ENCODE data around the gene COL1A2. TPM values are rescaled to one million over a fixed set of nuclear protein-coding genes. Genes with fewer than 3 reads are reported as not detected.

Gene COL1A2
- total and polyA plus RNA-seq, 5 donors from 2014 or later: not detected

GRCh38 chr7:94374231-94374630, 20.5 kb upstream of the COL1A2 start:
- DNase-seq (no peak), ATAC-seq (ENCODE audit: low read depth in 2 of 2) (no peak)
- H3K4me1 ChIP-seq (ENCODE audit: control insufficient read depth, insufficient read depth, low read length, poor library complexity, severe bottlenecking): no peaks in the 10 kb centered on the region
- no peaks in the 10 kb centered on the region for H3K4me1 Mint-ChIP-seq
- H3K4me3 ChIP-seq (ENCODE audit: low read depth, low read length): no peak overlapping the region
- H3K27me3 ChIP-seq (ENCODE audit: control insufficient read depth, insufficient read depth, low read length): peaks cover 2% of the 10 kb centered on the region
- H3K9me3 ChIP-seq (ENCODE audit: control insufficient read depth in 2 of 2, low read length in 2 of 2): no peaks in the 10 kb centered on the region
- no peaks in the 10 kb centered on the region for H3K36me3 Mint-ChIP-seq
- H3K27me3 Mint-ChIP-seq: no peaks in the 10 kb centered on the region
- no peaks in the 10 kb centered on the region for H3K36me3 ChIP-seq (ENCODE audit: control insufficient read depth, insufficient read depth, low read length)
- peaks cover 0 to 2% (median 0%) of the 10 kb centered on the region in 7 donors for H3K9me3 Mint-ChIP-seq
- H3K4me3 Mint-ChIP-seq: no peak overlapping the region
- H3K27ac ChIP-seq (ENCODE audit: insufficient read depth, low read length, poor library complexity, severe bottlenecking): no peak overlapping the region
- no peak overlapping the region for H3K27ac Mint-ChIP-seq

DNA sequence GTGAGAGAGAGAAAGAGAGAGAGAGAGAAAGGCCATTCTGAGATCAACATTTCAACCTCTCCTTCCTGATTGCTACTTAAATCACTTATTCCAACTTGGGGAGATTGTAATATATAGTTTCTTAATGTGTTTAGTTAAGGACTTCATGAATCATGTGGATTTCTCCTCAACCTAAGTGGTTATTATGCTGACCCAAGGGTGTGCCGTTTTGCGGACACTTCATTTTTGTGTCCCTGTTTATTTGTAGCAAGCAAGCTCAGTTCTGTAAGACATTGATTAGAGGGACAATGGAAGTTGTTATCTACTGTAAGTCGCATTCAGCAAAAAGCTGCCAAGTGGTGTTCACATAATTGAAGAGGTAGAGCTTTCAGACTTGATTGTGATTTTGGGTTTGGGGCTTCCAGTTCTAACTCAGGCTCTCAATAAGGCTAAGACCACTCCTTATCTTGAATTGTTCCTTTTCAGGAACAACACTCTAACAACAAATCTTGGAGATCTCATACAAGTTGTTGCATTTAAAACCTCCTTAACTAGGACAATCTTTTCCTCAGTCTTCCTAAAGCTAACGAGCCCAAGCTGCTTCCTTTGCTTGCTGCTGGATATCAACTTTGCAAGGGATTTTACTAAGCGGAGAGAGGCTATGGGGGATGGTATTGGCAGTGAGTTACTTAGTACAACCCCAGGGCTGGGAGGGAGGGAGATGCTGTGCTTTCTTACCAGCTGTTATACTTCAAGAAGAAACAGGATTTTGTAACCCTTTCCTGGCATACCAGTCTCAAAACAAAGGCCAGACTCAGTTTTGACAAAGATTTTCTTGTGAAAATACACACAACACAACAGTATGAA, 19.8 kb upstream of the COL1A2 start:
- H3K9me3 Mint-ChIP-seq: peaks cover 0 to 2% (median 0%) of the 10 kb centered on the region in 7 donors
- Histone ChIP-seq H3K27me3 (ENCODE audit: control insufficient read depth, insufficient read depth, low read length) (peaks cover 2% of the 10 kb centered on the region), H3K4me1 (ENCODE audit: control insufficient read depth, insufficient read depth, low read length, poor library complexity, severe bottlenecking) (no peaks in the 10 kb centered on the region), H3K9me3 (ENCODE audit: control insufficient read depth in 2 of 2, low read length in 2 of 2) (no peaks in the 10 kb centered on the region), H3K27ac (ENCODE audit: insufficient read depth, low read length, poor library complexity, severe bottlenecking) (no peak overlapping the region), H3K4me3 (ENCODE audit: low read depth, low read length) (no peak overlapping the region), H3K36me3 (ENCODE audit: control insufficient read depth, insufficient read depth, low read length) (no peaks in the 10 kb centered on the region)
- H3K4me3 Mint-ChIP-seq: no peak overlapping the region
- DNase-seq (no peak), ATAC-seq (ENCODE audit: low read depth in 2 of 2) (no peak)
- no peak overlapping the region for H3K27ac Mint-ChIP-seq
- H3K27me3 Mint-ChIP-seq: no peaks in the 10 kb centered on the region
- H3K36me3 Mint-ChIP-seq: no peaks in the 10 kb centered on the region
- H3K4me1 Mint-ChIP-seq: no peaks in the 10 kb centered on the region

DNA sequence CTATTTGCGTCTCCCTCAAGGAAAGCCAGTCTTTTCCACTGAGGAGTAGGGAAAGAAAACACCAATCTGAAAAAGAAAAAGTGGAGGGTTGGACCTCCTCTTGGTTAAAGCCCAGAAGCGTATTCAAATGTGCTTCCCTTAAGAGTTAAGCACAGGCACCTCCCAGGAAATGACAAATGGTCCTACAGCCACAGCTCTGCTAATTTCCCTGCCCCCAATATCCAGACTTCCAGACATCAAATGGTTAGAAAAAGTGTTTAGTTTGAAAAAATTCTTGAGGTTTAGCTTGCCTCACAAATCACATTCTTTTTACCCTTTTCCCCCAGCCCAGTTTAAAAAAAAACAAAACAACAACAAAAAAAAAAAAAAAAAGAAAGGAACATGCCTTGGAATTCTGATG, 19.0 kb upstream of the COL1A2 start:
- Histone ChIP-seq H3K9me3 (ENCODE audit: control insufficient read depth in 2 of 2, low read length in 2 of 2) (no peaks in the 10 kb centered on the region), H3K27ac (ENCODE audit: insufficient read depth, low read length, poor library complexity, severe bottlenecking) (no peak overlapping the region), H3K27me3 (ENCODE audit: control insufficient read depth, insufficient read depth, low read length) (peaks cover 2% of the 10 kb centered on the region), H3K4me1 (ENCODE audit: control insufficient read depth, insufficient read depth, low read length, poor library complexity, severe bottlenecking) (no peaks in the 10 kb centered on the region), H3K4me3 (ENCODE audit: low read depth, low read length) (no peak overlapping the region), H3K36me3 (ENCODE audit: control insufficient read depth, insufficient read depth, low read length) (no peaks in the 10 kb centered on the region)
- no peak overlapping the region for H3K4me3 Mint-ChIP-seq
- peaks cover 0 to 2% (median 0%) of the 10 kb centered on the region in 7 donors for H3K9me3 Mint-ChIP-seq
- no peaks in the 10 kb centered on the region for H3K27me3 Mint-ChIP-seq
- ATAC-seq (ENCODE audit: low read depth in 2 of 2) (no peak), DNase-seq (no peak)
- no peaks in the 10 kb centered on the region for H3K4me1 Mint-ChIP-seq
- H3K27ac Mint-ChIP-seq: no peak overlapping the region
- no peaks in the 10 kb centered on the region for H3K36me3 Mint-ChIP-seq

DNA sequence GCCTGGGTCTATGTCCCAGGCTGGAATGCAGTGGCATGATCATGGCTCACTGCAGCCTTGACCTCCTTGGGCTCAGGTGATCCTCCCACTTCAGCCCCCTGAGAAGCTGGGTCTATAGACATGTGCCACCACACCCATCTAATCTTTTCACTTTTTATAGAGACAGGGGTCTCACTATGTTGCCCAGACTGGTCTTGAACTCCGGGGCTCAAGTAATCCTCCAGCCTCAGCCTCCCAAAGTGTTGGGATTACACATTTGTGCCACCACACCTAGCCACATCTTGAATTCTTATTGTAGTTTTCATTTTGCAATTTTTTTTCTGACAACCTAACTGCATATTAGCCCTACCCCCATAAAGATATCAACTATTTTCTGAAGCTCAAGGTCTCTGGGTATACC, 18.4 kb upstream of the COL1A2 start:
- Histone ChIP-seq H3K36me3 (ENCODE audit: control insufficient read depth, insufficient read depth, low read length) (no peaks in the 10 kb centered on the region), H3K4me3 (ENCODE audit: low read depth, low read length) (no peak overlapping the region), H3K4me1 (ENCODE audit: control insufficient read depth, insufficient read depth, low read length, poor library complexity, severe bottlenecking) (no peaks in the 10 kb centered on the region), H3K9me3 (ENCODE audit: control insufficient read depth in 2 of 2, low read length in 2 of 2) (no peaks in the 10 kb centered on the region), H3K27me3 (ENCODE audit: control insufficient read depth, insufficient read depth, low read length) (peaks cover 2% of the 10 kb centered on the region), H3K27ac (ENCODE audit: insufficient read depth, low read length, poor library complexity, severe bottlenecking) (no peak overlapping the region)
- no peaks in the 10 kb centered on the region for H3K4me1 Mint-ChIP-seq
- H3K4me3 Mint-ChIP-seq: no peak overlapping the region
- no peak overlapping the region for H3K27ac Mint-ChIP-seq
- no peak for DNase-seq
- ATAC-seq (ENCODE audit: low read depth in 2 of 2): no peak
- H3K9me3 Mint-ChIP-seq: peaks cover 0 to 2% (median 0%) of the 10 kb centered on the region in 7 donors
- no peaks in the 10 kb centered on the region for H3K27me3 Mint-ChIP-seq
- H3K36me3 Mint-ChIP-seq: no peaks in the 10 kb centered on the region

GRCh38 chr7:94378356-94378755, 16.3 kb upstream of the COL1A2 start:
- H3K27ac Mint-ChIP-seq: no peak overlapping the region
- ATAC-seq (ENCODE audit: low read depth in 2 of 2): no peak
- H3K4me3 Mint-ChIP-seq: no peak overlapping the region
- H3K27me3 ChIP-seq (ENCODE audit: control insufficient read depth, insufficient read depth, low read length): peaks cover 2% of the 10 kb centered on the region
- no peaks in the 10 kb centered on the region for H3K9me3 Mint-ChIP-seq
- no peak overlapping the region for H3K27ac ChIP-seq (ENCODE audit: insufficient read depth, low read length, poor library complexity, severe bottlenecking)
- H3K4me1 Mint-ChIP-seq: no peaks in the 10 kb centered on the region
- H3K9me3 ChIP-seq (ENCODE audit: control insufficient read depth in 2 of 2, low read length in 2 of 2): no peaks in the 10 kb centered on the region
- no peak overlapping the region for H3K4me3 ChIP-seq (ENCODE audit: low read depth, low read length)
- no peaks in the 10 kb centered on the region for H3K36me3 ChIP-seq (ENCODE audit: control insufficient read depth, insufficient read depth, low read length)
- H3K36me3 Mint-ChIP-seq: no peaks in the 10 kb centered on the region
- no peak for DNase-seq
- no peaks in the 10 kb centered on the region for H3K27me3 Mint-ChIP-seq
- no peaks in the 10 kb centered on the region for H3K4me1 ChIP-seq (ENCODE audit: control insufficient read depth, insufficient read depth, low read length, poor library complexity, severe bottlenecking)

DNA sequence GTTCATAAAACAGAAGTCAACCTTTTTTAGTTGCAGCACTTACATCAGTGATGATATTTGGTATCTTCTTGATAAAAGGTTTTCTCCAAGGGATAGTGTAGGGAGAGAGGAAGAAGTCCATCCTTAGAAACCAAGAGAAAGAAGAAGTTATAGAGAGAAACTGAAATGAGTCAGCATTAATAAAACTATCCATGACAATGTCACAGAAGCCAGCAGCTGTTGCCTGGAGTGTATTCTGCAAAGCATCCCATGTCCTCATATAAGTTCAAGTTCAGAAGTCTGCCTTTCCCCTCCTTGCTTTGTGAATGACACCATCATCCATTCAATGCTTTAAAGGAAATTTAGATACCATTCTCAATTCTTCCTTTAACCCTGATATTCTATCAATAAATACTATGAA, 14.4 kb upstream of the COL1A2 start:
- no peaks in the 10 kb centered on the region for H3K9me3 ChIP-seq (ENCODE audit: control insufficient read depth in 2 of 2, low read length in 2 of 2)
- peaks cover 2% of the 10 kb centered on the region for H3K27me3 ChIP-seq (ENCODE audit: control insufficient read depth, insufficient read depth, low read length)
- Mint-ChIP-seq H3K36me3 (no peaks in the 10 kb centered on the region), H3K9me3 (no peaks in the 10 kb centered on the region), H3K27ac (no peak overlapping the region), H3K4me3 (no peak overlapping the region), H3K27me3 (no peaks in the 10 kb centered on the region), H3K4me1 (no peaks in the 10 kb centered on the region)
- H3K27ac ChIP-seq (ENCODE audit: insufficient read depth, low read length, poor library complexity, severe bottlenecking): no peak overlapping the region
- no peak overlapping the region for H3K4me3 ChIP-seq (ENCODE audit: low read depth, low read length)
- no peaks in the 10 kb centered on the region for H3K36me3 ChIP-seq (ENCODE audit: control insufficient read depth, insufficient read depth, low read length)
- DNase-seq: no peak
- ATAC-seq (ENCODE audit: low read depth in 2 of 2): no peak
- no peaks in the 10 kb centered on the region for H3K4me1 ChIP-seq (ENCODE audit: control insufficient read depth, insufficient read depth, low read length, poor library complexity, severe bottlenecking)

- Histone ChIP-seq H3K27ac (ENCODE audit: insufficient read depth, low read length, poor library complexity, severe bottlenecking) (no peak overlapping the region), H3K36me3 (ENCODE audit: control insufficient read depth, insufficient read depth, low read length) (no peaks in the 10 kb centered on the region), H3K27me3 (ENCODE audit: control insufficient read depth, insufficient read depth, low read length) (peaks cover 2% of the 10 kb centered on the region), H3K9me3 (ENCODE audit: control insufficient read depth in 2 of 2, low read length in 2 of 2) (no peaks in the 10 kb centered on the region), H3K4me3 (ENCODE audit: low read depth, low read length) (no peak overlapping the region), H3K4me1 (ENCODE audit: control insufficient read depth, insufficient read depth, low read length, poor library complexity, severe bottlenecking) (no peaks in the 10 kb centered on the region)
- no peak overlapping the region for H3K27ac Mint-ChIP-seq
- H3K4me3 Mint-ChIP-seq: no peak overlapping the region
- no peaks in the 10 kb centered on the region for H3K36me3 Mint-ChIP-seq
- no peak for ATAC-seq (ENCODE audit: low read depth in 2 of 2)
- no peaks in the 10 kb centered on the region for H3K9me3 Mint-ChIP-seq
- no peaks in the 10 kb centered on the region for H3K4me1 Mint-ChIP-seq
- H3K27me3 Mint-ChIP-seq: no peaks in the 10 kb centered on the region
- no peak for DNase-seq
These were observed 12.6 kb upstream of the COL1A2 start for GRCh38 chr7:94382132-94382531.

GRCh38 chr7:94382746-94383145, 11.9 kb upstream of the COL1A2 start:
- H3K4me1 ChIP-seq (ENCODE audit: control insufficient read depth, insufficient read depth, low read length, poor library complexity, severe bottlenecking): no peaks in the 10 kb centered on the region
- no peak overlapping the region for H3K4me3 ChIP-seq (ENCODE audit: low read depth, low read length)
- H3K27ac ChIP-seq (ENCODE audit: insufficient read depth, low read length, poor library complexity, severe bottlenecking): no peak overlapping the region
- H3K36me3 Mint-ChIP-seq: no peaks in the 10 kb centered on the region
- H3K9me3 Mint-ChIP-seq: no peaks in the 10 kb centered on the region
- no peaks in the 10 kb centered on the region for H3K4me1 Mint-ChIP-seq
- no peaks in the 10 kb centered on the region for H3K27me3 Mint-ChIP-seq
- H3K27me3 ChIP-seq (ENCODE audit: control insufficient read depth, insufficient read depth, low read length): peaks cover 2% of the 10 kb centered on the region
- H3K4me3 Mint-ChIP-seq: no peak overlapping the region
- DNase-seq (no peak), ATAC-seq (ENCODE audit: low read depth in 2 of 2) (no peak)
- H3K27ac Mint-ChIP-seq: no peak overlapping the region
- no peaks in the 10 kb centered on the region for H3K9me3 ChIP-seq (ENCODE audit: control insufficient read depth in 2 of 2, low read length in 2 of 2)
- H3K36me3 ChIP-seq (ENCODE audit: control insufficient read depth, insufficient read depth, low read length): no peaks in the 10 kb centered on the region
